Fibroblast of the aortic adventitia (primary cell): ENCODE results near the gene NXN. TPM values are rescaled to one million over a fixed set of nuclear protein-coding genes. Genes with fewer than 3 reads are reported as not detected.
"Not testable (repeated sequence)": the region's sequence is repeated elsewhere in the genome, so short reads cannot be mapped to it uniquely, and the experiment has no call there.

ENCODE experiments used
- DNase-seq: peaks from one replicate; pipeline ENCODE4 v3.0.0-alpha.2; 2010; ENCODE audit warnings: low read depth
- H3K4me3 ChIP-seq: 2 replicates; pipeline ENCODE4 v1.5.1; 2011; ENCODE audit warnings: low read depth, mild to moderate bottlenecking, control low read depth, low read length, moderate library complexity
- total RNA-seq: library from RNA; depleted of rRNA; stranded (reverse); fragments of >200 nt; gene quantifications from 2 replicates; pipeline ENCODE4 v1.2.3, GENCODE V29; 2012; ENCODE audit warnings: low replicate concordance
- TF ChIP-seq, protein P1 (sequence below): IDR thresholded peaks from 2 replicates; pipeline ENCODE4 v1.5.1; 2011; ENCODE audit warnings: mild to moderate bottlenecking, low read length, control low read depth, inconsistent platforms; ENCODE audit not compliant: insufficient read depth

The NXN gene
- total RNA-seq, 1 donor = 18.1 TPM

DNA sequence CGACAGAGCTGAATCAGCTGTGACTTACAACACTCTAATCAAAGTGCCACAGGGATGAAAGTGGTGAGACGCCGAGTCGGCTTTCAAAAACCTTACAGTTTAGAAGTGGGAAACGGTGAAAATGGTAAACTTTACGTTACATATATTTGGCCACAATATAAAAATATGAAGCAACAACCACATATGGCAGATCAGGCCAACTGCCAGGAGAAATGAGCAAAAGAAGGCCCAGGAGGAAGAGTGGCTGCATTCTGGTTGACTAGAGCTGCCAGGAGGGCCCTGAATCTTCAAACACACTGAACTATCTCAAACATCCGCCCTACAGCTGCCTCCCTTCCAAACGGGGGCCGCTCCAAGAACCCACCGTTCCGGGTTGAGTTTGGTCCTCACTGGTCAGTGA is 141.1 kb downstream of the NXN start:
- TF ChIP-seq, protein P1, sequence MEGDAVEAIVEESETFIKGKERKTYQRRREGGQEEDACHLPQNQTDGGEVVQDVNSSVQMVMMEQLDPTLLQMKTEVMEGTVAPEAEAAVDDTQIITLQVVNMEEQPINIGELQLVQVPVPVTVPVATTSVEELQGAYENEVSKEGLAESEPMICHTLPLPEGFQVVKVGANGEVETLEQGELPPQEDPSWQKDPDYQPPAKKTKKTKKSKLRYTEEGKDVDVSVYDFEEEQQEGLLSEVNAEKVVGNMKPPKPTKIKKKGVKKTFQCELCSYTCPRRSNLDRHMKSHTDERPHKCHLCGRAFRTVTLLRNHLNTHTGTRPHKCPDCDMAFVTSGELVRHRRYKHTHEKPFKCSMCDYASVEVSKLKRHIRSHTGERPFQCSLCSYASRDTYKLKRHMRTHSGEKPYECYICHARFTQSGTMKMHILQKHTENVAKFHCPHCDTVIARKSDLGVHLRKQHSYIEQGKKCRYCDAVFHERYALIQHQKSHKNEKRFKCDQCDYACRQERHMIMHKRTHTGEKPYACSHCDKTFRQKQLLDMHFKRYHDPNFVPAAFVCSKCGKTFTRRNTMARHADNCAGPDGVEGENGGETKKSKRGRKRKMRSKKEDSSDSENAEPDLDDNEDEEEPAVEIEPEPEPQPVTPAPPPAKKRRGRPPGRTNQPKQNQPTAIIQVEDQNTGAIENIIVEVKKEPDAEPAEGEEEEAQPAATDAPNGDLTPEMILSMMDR = no peak
- no peak for DNase-seq

DNA sequence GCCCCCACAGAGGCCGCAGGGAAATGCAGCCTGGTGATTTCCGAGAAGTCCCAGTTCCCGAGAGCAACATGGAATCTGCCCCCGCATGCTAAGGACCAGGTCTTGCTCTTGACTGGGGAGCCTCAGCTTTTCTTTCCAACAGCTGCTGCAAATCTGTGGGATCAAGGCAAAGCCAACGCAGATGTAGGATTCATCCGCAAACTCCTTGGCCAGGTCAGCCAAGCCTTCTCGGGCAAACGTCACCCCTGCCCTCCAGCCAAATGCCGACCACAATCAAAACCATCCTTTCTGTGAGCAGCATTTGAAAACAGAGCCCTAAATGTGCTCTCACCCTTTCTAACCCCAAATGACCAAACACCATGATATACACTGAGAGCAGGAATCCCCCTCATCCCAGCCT is 143.4 kb downstream of the NXN start:
- TF ChIP-seq, protein P1 = no peak
- peak; percentile 27 for DNase-seq
- no peak overlapping the region for H3K4me3 ChIP-seq

More for the DNA sequence above, 141.1 kb downstream of the NXN start:
- no peak overlapping the region for H3K4me3 ChIP-seq

DNA sequence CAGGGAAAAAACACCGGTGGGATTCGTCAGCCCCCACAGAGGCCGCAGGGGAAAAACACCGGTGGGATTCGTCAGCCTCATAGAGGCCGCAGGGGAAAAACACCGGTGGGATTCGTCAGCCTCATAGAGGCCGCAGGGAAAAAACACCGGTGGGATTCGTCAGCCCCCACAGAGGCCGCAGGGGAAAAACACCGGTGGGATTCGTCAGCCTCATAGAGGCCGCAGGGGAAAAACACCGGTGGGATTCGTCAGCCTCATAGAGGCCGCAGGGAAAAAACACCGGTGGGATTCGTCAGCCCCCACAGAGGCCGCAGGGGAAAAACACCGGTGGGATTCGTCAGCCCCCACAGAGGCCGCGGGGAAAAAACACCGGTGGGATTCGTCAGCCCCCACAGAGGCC is 143.9 kb downstream of the NXN start:
- DNase-seq, H3K4me3 ChIP-seq: not testable (repeated sequence)

DNA sequence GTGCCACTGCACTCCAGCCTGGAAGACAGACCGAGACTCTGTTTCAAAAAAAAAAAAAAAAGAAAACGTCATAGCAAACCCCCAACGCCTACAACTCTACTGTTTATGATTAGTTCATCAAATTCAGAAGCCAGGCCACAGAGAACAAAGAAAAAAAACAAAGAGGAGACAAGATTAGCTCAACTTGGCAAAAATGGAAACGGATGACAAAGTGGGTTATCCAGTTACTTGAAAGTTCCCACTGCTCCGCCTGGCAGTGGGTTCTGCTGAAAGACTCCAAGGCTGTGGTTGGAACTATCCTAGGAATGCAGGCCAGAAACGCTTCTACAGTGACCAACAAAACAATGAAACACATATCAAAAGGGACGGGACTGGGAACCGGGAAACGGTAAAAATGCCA is 144.3 kb downstream of the NXN start:
- DNase-seq = peak; percentile 99
- TF ChIP-seq, protein P1 = no peak
- no peak overlapping the region for H3K4me3 ChIP-seq

DNA sequence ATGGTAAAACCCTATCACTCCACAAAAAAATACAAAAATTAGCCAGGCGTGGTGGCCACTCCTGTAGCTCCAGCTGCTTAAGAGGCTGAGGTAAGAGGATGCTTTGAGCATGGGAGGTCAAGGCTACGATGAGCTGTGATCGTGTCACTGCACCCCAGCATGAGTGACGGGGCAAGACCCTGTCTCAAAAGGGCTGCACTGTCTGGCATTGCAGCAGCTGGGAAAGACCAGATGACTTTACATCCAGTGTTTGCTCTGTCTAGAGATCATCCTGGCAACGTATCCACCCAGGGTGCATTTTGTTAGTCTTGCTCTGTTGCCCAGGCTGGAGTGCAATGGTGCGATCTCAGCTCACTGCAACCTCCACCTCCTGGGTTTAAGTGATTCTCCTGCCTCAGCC is 145.4 kb downstream of the NXN start:
- DNase-seq = no peak
- TF ChIP-seq, protein P1 = no peak
- H3K4me3 ChIP-seq = no peak overlapping the region

DNA sequence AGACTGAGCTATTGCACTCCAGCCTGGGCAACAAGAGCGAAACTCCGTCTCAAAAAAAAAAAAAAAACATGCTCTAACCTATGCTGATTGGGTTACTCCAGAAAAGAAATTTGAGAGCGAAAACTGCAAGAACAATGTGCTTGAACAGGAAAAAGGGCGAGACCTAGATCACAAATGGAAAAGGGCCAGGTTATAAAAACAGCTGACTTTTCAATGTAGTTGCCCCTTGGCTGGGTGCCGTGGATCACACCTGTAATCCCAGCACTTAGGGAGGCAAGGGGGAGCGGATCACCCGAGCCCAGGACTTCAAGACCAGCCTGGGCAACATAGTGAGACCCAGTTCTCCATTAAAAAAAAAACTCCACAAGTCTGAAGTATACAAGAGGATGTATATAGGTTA is 148.6 kb downstream of the NXN start:
- DNase-seq = no peak
- TF ChIP-seq, protein P1 = no peak
- no peak overlapping the region for H3K4me3 ChIP-seq

DNA sequence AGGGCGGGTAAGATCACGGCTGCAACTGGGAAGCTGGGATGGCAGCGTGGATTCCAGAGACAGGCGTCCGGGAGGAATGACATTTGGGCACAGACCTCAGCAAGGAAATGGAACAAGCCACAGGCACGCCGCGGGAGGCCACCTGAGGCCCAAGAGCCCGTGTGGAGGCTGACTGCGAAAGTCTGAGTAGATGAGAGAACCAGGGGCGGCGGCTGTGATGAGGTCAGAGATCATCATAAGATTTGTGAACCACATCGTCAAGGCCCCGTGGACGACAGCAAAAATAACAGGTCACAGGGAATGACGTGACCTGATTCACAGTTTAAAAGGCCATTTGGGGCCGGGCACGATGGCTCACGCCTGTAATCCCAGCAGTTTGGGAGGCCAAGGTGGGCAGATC is 149.2 kb downstream of the NXN start:
- no peak overlapping the region for H3K4me3 ChIP-seq
- DNase-seq = no peak
- TF ChIP-seq, protein P1 = no peak

DNA sequence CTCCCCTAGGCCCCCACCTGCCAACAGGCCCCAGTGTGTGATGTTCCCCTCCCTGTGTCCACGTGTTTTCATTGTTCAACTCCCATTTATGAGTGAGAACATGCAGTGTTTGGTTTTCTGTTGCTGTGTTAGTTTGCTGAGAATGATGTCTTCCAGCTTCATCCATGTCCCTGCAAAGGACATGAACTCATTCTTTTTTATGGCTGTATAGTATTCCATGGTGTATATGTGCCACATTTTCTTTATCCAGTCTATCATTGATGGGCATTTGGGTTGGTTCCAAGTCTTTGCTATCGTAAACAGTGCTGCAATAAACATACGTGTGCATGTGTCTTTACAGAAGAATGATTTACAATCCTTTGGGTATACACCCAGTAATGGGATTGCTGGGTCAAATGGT is 150.0 kb downstream of the NXN start:
- not testable (repeated sequence) for H3K4me3 ChIP-seq, DNase-seq
